ENCODE data around the gene ZNF546.
A peak's percentile ranks its signal among the peaks of the same experiment; 100 is the strongest.
"Not testable (repeated sequence)": the region's sequence is repeated elsewhere in the genome, so short reads cannot be mapped to it uniquely, and the experiment has no call there.

Gene ZNF546

DNA sequence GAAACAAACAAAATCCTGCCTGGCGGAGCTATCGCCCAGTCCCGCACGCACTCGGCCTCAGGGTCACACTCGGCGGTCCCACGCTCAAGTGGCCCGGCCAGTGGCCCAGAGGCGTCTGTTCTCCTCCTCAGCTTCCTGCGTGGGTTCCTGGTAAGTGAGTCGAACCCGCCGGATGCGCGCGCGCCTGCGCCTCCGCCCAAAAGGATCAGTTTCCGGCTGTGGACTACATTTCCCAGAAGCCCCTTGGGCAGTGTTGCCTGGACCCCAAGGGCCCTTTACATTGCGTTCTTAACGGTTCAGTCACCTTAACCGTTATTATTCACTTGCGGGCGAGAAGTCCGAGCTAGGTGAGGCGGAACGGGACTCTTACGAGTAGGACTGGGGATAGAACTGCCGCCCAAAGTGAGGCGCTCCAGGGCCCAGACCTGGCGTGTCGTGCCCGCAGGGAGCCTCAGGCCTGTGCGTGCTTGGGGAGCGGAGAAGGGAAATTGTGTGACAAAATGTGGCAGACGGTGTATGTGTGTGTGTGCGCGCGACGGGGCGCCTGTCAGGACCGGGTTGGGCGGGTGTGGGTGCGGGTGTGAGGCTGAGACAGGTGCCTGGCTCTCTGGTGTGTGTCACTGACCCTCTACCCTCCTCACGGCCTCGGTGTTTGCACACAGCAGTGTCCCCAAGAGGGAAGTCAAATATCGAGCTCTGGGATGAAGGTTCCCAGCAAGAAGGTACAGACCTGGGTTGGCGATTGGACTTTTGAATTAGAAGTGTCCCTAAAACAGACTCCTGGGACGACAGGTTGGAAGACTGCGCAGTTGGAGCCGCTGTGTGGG is at the start of gene ZNF546:
Gene ZNF546 (plus strand): TSS at position 250 of the 827 bp plus-strand sequence. CDS start 1,267 bp downstream, outside the sequence.
- peak; percentile 94 for DNase-seq

DNA sequence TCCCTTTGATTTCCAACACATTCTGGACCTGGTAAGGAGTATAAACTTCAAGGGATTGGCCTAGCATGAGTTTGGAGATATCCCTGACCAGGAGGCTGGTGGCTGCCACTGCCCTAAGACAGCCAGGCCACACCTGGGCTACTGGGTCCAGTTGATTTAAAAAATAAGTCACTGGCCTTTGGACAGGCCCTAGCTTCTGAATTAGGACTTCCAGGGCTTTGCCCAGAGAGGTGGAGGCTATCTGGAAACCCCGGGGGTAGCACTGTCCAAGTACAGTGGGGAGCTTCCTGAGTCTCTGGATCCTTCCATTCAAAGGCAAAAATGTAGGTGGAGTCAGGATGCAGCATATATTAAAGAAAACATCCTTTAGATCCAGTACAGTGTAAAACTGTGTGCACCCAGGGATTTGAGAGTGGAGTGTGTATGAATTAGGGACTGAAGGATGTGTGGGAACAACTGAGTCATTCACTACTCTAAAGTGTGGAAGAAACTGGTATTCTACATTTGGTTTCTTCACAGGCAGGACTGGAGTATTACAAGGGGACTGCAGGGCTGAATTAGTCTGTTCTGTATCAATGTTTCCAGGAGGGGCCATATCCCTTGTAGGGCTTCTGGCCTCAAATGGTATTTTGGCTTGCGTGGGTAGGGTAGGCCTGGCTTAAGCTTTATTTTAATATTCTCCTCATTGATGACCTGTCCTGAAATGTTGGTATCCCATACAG is 47.7 kb upstream of the ZNF546 start:
- no peak for DNase-seq

- DNase-seq, result no peak
Measured at GRCh38 chr19:39951065-39951650, 45.7 kb upstream of the ZNF546 start.

DNA sequence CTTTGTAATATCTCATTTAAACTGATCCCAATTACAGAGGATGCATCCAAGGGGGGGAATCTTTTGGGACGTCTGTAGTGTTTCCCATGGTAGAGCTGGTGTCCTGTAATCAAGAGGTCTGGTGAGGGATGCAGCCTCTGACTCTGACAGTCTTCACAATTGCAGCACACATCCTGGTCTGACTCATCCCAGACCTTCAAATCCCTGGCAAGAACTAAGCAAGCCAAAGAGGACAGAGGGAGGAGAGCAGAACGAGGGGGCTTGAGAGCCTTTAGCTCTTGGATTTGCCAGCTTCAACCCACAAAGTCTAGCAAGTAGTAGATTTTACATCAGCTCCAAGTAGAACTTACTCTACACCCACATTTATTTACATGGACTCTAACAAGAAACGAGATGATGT is 45.2 kb upstream of the ZNF546 start:
- no peak for DNase-seq

DNA sequence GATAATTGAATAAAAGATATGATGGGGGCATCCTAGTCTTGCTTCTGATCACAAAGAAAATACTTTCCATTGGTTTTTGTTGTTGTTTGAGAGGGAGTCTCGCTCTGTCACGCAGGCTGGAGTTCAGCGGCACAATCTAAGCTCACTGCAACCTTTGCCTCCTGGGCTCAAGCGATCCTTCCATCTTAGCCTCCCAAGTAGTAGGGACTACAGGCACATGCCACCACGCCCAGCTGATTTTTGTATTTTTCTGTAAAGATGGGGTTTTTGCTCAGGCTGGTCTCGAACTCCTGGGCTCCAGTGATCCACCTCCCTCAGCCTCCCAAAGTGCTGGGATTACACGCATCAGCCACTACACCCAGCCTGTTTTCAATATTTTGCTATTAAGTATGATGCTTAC is 42.9 kb upstream of the ZNF546 start:
- DNase-seq, result no peak

DNA sequence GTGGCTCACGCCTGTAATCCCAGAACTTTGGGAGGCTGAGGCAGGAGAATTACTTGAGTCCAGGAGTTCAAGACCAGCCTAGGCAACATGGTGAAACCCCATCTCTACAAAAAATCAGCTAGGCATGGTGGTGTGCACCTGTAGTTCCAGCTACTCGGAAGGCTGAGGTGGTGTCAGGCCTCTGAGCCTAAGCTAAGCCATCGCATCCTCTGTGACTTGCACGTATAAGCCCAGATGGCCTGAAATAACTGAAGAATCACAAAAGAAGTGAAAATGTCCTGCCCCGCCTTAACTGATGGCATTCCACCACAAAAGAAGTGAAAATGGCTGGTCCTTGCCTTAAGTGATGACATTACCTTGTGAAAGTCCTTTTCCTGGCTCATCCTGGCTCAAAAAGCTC is 39.0 kb upstream of the ZNF546 start:
- DNase-seq, result not testable (repeated sequence)

DNA sequence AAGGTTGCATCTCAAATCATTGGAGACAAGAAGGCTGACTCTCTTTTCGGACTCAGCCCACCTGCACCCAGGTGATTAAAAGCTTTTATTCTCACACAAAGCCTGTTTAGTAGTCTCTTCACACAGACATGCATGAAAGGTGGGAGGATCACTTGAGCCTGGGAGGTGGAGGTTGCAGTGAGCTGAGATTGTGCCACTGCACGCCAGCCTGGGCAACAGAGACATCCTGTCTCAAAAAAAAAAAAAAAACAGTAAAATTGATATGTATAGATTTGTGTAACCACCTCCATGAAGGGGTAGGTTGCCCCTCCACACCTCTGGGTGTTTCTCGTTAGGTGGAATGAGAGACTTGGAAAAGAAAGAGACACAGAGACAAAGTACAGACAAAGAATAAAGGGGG is 37.9 kb upstream of the ZNF546 start:
- DNase-seq, result not testable (repeated sequence)

DNA sequence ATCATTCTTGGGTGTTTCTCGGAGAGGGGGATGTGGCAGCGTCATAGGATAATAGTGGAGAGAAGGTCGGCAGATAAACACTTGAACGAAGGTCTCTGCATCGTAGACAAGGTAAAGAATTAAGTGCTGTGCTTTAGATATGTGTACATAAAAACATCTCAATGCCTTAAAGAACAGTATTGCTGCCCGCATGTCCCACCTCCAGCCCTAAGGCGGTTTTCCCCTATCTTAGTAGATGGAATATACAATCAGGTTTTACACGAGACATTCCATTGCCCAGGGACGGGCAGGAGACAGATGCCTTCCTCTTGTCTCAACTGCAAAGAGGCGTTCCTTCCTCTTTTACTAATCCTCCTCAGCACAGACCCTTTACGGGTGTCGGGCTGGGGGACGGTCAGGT is 37.5 kb upstream of the ZNF546 start:
- DNase-seq, result not testable (repeated sequence)

GRCh38 chr19:39963898-39964297 is 33.0 kb upstream of the ZNF546 start:
- DNase-seq, result no peak

DNA sequence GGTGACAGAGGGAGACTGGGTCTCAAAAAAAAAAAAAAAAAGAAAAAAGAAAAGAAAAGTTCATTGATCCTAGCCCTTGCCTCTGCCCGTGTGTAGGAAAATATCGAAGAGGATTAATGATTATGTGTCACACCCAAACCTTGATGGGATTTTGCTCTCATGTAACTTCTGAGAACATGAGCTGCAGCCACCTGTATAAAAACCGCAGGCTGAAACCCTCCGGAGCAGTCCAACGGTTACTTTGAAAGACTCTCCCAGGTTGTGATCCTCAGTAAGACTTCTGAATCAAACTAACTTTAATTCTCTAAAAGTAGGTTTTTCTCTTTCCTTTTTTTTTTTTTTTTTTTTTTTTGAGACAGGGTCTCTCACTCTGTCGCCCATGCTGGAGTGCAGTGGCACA is 30.2 kb upstream of the ZNF546 start:
- no peak for DNase-seq

GRCh38 chr19:39967561-39967960 is 29.3 kb upstream of the ZNF546 start:
- no peak for DNase-seq

DNA sequence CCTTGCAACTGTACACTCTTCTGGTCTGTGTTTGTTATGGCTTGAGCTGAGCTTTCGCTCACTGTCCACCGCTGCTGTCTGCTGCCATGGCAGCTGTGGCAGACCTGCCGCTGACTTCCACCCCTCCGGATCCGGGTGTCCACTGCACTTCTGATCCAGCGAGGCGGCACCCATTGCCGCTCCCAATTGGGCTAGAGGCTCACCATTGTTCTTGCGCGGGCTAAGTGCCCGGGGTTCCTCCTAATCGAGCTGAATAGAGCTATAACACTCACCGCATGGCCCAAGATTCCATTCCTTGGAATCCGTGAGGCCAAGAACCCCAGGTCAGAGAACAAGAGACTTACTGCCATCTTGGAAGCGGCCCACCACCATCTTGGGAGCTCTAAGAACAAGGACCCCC is 28.1 kb upstream of the ZNF546 start:
- DNase-seq, result no peak

DNA sequence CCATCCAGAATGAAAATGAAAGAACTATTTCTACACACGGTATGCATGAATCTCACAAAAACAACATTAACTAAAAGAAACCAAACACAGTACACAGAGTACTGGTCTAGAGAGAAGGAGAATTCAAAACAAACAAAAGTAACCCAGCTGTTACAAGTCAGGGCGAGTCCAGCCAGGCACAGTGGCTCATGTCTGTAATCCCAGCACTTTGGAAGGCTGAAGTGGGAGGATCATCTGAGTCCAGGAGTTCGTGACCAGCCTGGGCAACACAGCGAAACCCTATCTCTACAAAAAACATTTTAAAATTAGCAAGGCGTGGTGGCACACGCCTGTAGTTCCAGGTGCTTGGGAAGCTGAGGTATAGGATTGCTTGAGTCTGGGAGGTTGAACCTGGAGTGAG is 27.6 kb upstream of the ZNF546 start:
- DNase-seq, result no peak

DNA sequence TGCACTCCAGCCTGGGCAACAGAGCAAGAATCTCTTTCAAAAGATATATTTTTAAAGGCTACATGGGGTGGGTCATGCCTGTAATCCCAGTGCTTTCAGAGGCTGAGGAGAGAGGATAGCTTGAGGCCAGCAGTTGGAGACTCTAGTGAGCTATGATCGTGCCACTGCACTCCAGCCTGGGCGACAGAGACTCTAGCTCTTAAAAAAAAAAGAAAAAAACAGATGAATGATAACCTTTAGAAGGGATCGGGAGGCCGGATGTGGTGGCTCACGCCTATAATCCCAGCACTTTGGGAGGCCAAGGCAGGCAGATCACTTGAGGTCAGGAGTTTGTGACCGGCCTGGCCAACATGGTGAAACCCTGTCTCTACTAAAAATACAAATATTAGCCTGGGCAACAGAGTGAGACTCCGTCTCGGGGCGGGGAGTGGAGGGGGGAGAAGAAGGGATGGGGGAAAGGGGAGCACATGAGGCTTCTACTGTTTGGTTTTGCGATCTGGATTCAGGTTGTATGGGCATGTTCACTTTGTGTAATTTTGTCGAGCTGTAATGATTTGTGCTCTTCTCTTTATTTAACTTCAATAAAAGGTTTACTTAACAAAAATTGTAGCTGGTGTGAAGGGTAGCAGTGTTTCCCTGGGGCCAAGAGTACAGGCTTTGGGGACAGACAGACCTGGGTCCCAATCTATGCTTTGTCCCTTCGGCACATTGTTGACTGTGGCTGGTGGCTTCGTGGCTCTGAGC is 27.0 kb upstream of the ZNF546 start:
- no peak for DNase-seq

GRCh38 chr19:39970425-39970674 is 26.5 kb upstream of the ZNF546 start:
- DNase-seq, result no peak

DNA sequence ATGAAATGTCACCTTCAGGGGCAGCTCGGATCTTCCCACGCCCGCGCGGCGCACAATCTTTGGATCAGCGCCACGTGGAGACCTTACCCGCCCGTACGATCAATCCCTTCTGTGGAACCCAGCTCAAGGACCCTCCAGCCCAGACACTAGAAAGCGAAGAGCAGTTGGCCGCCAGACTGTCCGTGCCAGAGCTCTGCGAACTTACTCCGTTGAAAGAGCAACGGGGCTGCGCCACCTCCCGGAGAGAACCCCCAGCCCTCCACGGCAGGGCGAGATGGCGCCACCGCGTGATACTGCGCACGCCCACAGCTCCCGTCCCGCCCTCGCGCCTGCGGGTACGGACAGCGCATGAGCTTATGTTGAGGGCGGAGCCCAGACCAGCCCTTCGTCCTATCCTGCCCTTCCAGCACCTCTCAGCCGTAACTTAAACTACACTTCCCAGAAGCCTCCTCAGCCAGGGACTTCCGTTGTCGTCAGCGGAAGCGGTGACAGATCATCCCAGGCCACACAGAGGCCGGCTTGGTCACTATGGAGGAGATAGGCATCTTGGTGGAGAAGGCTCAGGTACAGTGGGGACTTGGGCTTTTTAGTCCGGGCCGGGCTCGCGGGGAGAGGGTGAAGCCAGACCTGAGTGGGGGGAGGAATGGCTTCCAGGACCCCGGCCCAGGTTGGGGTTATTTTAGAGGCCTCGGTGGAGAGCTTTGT is 26.0 kb upstream of the ZNF546 start, which contains the start of gene PSMC4:
Gene PSMC4 (plus strand): TSS at position 491 of the 705 bp plus-strand sequence. CDS start 38 bp downstream, at position 529.
- peak; percentile 99 for DNase-seq

GRCh38 chr19:39971380-39972035 is 25.4 kb upstream of the ZNF546 start:
- no peak for DNase-seq

GRCh38 chr19:39974377-39975155 is 22.3 kb upstream of the ZNF546 start:
- no peak for DNase-seq

DNA sequence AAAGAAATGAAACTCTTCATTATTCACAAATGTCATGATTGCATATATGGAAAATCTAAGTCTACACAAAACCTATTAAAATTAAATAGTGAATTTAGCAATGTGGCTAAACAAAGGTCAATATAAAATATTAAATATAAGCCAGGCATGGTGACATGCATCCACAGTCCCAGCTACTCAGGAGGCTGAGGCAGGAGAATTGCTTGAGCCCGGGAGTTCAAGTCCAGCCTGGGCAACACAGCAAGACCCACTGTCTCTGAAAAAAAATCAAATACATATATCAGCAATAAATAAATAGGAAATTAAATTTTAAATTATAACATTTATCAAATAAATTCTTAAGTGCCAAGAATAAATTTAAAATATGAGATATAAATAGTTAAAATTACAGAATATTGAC is 14.0 kb upstream of the ZNF546 start:
- no peak for DNase-seq

DNA sequence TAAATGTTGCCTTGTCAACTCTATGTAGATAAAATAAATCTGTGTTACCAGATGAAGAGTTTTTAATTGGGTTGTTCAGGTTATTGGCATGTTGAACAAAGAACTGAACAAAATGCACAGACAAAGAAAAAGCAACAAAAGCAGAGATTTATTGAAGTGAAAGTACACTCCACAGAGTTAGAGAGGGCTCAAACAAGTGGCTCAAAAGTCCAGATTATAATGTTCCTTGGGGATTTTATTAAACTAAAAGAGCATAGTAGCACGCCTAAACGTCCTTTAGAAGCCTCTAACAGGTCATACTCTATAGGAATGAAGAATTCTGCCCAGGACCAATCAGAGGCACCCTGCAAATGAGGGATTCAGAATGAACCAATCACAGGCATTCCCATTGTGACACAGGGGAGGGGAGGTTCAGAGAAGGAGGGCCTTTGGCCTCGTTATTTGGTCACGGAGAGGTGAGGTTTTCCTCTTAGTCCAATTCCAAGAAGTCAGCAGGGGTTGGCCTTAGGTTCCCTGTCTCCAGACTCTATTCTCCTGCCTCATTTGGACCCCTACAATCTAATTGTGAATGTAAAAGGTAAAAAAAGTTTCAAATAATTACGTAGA is 13.1 kb upstream of the ZNF546 start:
- no peak for DNase-seq

- no peak for DNase-seq
Measured at GRCh38 chr19:39986643-39987042, 10.2 kb upstream of the ZNF546 start.

Data from SHP77 treated with DMSO at 0.1 percent for 48 hours (cell line).